Tongue (tissue), 2 donors: ENCODE measurements around the gene KIRREL2. TPM values are rescaled to one million over a fixed set of nuclear protein-coding genes. Genes with fewer than 3 reads are reported as not detected.

Experiments used
- small RNA-seq: library from RNA; depleted of rRNA; stranded (forward); fragments of <200 nt; gene quantifications from one replicate; pipeline ENCODE3, GENCODE V24; 2014; ENCODE audit warnings: low replicate concordance
- total RNA-seq: library from RNA; depleted of rRNA; stranded (reverse); fragments of >200 nt; gene quantifications from one replicate; pipeline ENCODE4 v1.2.3, GENCODE V29; 2014

KIRREL2 gene
- total RNA-seq, 1 donor from 2014 or later: 0.51 TPM

Small RNA genes within 50 kb of the gene (small RNA-seq; reads per million reads assigned to genes)
- gene RN7SL402P: not detected

Other genes with a start within 250 kb of the KIRREL2 start
- 10.8 TPM for gene HAUS5, start 244.2 kb upstream of the KIRREL2 start, total RNA-seq
- 39.9 TPM for gene RBM42, start 227.9 kb upstream of the KIRREL2 start, total RNA-seq
- gene ETV2, start 215.2 kb upstream of the KIRREL2 start, total RNA-seq: not detected
- 440 TPM for gene COX6B1, start 208.6 kb upstream of the KIRREL2 start, total RNA-seq
- not detected for gene UPK1A, start 190.4 kb upstream of the KIRREL2 start, total RNA-seq
- not detected for gene ZBTB32, start 152.4 kb upstream of the KIRREL2 start, total RNA-seq
- 13.1 TPM for gene KMT2B, start 138.9 kb upstream of the KIRREL2 start, total RNA-seq
- 2.3 TPM for gene IGFLR1, start 114.5 kb upstream of the KIRREL2 start, total RNA-seq
- 11.3 TPM for gene U2AF1L4, start 111.5 kb upstream of the KIRREL2 start, total RNA-seq
- 4.2 TPM for gene PSENEN, start 111.3 kb upstream of the KIRREL2 start, total RNA-seq
- 6.7 TPM for gene LIN37, start 108.3 kb upstream of the KIRREL2 start, total RNA-seq
- gene HSPB6, start 99.9 kb upstream of the KIRREL2 start, total RNA-seq: 152 TPM
- 4.4 TPM for gene PROSER3, start 98.7 kb upstream of the KIRREL2 start, total RNA-seq
- 26.3 TPM for gene ARHGAP33, start 81.3 kb upstream of the KIRREL2 start, total RNA-seq
- not detected for gene PRODH2, start 44.1 kb upstream of the KIRREL2 start, total RNA-seq
- not detected for gene NPHS1, start 4.4 kb upstream of the KIRREL2 start, total RNA-seq
- gene APLP1, start 11.7 kb downstream of the KIRREL2 start, total RNA-seq: 6.3 TPM
- gene NFKBID, start 43.6 kb downstream of the KIRREL2 start, total RNA-seq: 2.5 TPM
- gene HCST, start 45.6 kb downstream of the KIRREL2 start, total RNA-seq: not detected
- 3.6 TPM for gene TYROBP, start 51.4 kb downstream of the KIRREL2 start, total RNA-seq
- 3.0 TPM for gene LRFN3, start 79.5 kb downstream of the KIRREL2 start, total RNA-seq
- 20.8 TPM for gene SDHAF1, start 138.3 kb downstream of the KIRREL2 start, total RNA-seq
- gene SYNE4, start 151.9 kb downstream of the KIRREL2 start, total RNA-seq: 1.9 TPM
- gene ALKBH6, start 157.3 kb downstream of the KIRREL2 start, total RNA-seq: 10.1 TPM
- 5.7 TPM for gene CLIP3, start 176.0 kb downstream of the KIRREL2 start, total RNA-seq
- gene THAP8, start 197.4 kb downstream of the KIRREL2 start, total RNA-seq: 6.7 TPM
- gene WDR62, start 198.0 kb downstream of the KIRREL2 start, total RNA-seq: 4.3 TPM